ENCODE measurements around the gene CFC1B. TPM values are rescaled to one million over a fixed set of nuclear protein-coding genes. Genes with fewer than 3 reads are reported as not detected.
"Not testable (repeated sequence)": the region's sequence is repeated elsewhere in the genome, so short reads cannot be mapped to it uniquely, and the experiment has no call there.

CFC1B gene
- total RNA-seq, 2 donors from 2014 or later: not detected

DNA sequence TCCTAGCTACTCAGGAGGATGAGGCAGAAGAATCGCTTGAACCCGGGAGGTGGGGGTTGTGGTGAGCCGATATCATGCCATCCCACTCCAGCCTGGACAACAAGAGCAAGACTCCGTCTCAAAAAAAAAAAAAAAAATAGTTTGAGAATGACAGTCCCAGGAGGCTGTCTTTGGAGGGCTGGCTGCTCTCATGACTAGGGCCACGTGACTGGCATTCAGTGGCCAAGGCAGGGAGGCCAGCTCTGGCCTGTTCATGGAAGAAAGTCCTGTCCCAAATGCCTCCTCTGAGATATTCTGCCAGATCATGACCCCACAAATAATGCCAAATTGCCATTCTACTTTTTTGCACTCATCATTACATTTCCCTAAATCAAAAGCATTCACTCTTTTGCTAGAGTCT, 24.0 kb downstream of the CFC1B start:
- H3K27ac Mint-ChIP-seq; DNase-seq (ENCODE audit: low spot score in 2 of 2); ATAC-seq; H3K36me3 Mint-ChIP-seq; H3K9me3 Mint-ChIP-seq: not testable (repeated sequence)

- not testable (repeated sequence) for H3K27ac Mint-ChIP-seq; H3K9me3 Mint-ChIP-seq; ATAC-seq; H3K36me3 Mint-ChIP-seq; DNase-seq (ENCODE audit: low spot score in 2 of 2)
These were observed 27.4 kb downstream of the CFC1B start for GRCh38 chr2:130548418-130548817.

- not testable (repeated sequence) for DNase-seq (ENCODE audit: low spot score in 2 of 2); H3K27ac Mint-ChIP-seq; H3K36me3 Mint-ChIP-seq; H3K9me3 Mint-ChIP-seq; ATAC-seq
These were observed 28.5 kb downstream of the CFC1B start for GRCh38 chr2:130549475-130549874.

DNA sequence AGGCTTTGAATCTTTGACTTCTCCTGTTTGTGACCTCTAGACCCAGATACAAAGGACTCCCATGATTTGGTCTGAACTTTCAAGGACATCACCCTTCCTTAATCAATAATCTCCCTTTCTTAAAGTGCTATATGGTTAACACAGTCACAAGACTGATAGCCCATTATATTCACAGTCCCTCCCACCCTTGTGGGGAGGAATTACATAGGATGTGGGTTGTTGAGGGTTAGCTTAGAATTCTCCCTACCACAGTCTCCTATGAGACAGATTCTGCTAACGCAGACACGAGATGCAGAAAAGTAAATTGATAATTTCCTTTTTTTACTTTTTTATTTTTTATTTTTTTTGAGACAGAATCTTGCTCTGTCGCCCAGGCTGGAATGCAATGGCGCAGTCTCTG, 33.2 kb downstream of the CFC1B start:
- not testable (repeated sequence) for H3K27ac Mint-ChIP-seq

DNA sequence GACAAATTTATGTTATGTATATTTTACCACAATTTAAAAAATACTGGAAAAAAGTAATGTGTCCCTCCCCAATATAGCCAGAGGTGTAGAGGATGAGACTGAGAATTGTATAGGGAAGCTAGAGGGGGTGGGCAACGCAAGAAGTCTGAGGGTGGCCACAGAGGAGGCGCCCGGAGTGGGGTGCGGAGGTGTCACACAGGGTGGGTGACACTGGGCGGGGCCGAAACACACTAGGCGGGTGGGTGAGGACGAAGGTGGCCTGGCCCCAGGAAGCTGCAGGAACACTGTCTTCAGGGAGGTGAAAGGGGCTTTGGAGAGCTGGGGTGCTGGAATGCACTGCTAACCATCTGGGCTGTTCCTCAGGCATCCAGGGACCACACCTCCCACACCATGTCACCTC, 35.4 kb downstream of the CFC1B start:
- ATAC-seq: not testable (repeated sequence)

More for the DNA sequence above, 33.2 kb downstream of the CFC1B start:
- not testable (repeated sequence) for DNase-seq (ENCODE audit: low spot score in 2 of 2); H3K36me3 Mint-ChIP-seq; H3K9me3 Mint-ChIP-seq; ATAC-seq

GRCh38 chr2:130566165-130566564, 45.1 kb downstream of the CFC1B start:
- not testable (repeated sequence) for H3K27ac Mint-ChIP-seq; H3K36me3 Mint-ChIP-seq; ATAC-seq; H3K9me3 Mint-ChIP-seq; DNase-seq (ENCODE audit: low spot score in 2 of 2)

More for the DNA sequence above, 35.4 kb downstream of the CFC1B start:
- not testable (repeated sequence) for H3K9me3 Mint-ChIP-seq; DNase-seq (ENCODE audit: low spot score in 2 of 2); H3K27ac Mint-ChIP-seq; H3K36me3 Mint-ChIP-seq

GRCh38 chr2:130571929-130572328, 50.9 kb downstream of the CFC1B start:
- ATAC-seq; DNase-seq (ENCODE audit: low spot score in 2 of 2); H3K36me3 Mint-ChIP-seq; H3K27ac Mint-ChIP-seq; H3K9me3 Mint-ChIP-seq: not testable (repeated sequence)

DNA sequence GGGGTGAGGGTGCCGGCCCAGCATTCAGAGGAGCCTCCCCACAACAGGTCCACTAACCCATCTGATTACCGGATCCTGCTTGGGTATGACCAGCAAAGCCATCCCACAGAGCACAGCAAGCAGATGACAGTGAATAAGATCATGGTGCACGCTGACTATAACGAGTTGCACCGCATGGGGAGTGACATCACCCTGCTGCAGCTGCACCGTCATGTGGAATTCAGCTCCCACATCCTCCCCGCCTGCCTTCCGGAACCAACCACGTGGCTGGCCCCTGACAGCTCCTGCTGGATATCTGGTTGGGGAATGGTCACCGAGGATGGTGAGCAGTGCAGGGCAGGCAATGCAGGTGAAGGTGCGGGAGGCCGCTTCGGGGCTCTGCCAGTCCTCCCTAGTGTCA, 53.2 kb downstream of the CFC1B start:
- H3K27ac Mint-ChIP-seq; DNase-seq (ENCODE audit: low spot score in 2 of 2); H3K9me3 Mint-ChIP-seq; H3K36me3 Mint-ChIP-seq; ATAC-seq: not testable (repeated sequence)

- not testable (repeated sequence) for ATAC-seq
These were observed 55.3 kb downstream of the CFC1B start for GRCh38 chr2:130576209-130576784.

GRCh38 chr2:130577559-130577958, 56.5 kb downstream of the CFC1B start:
- H3K27ac Mint-ChIP-seq; ATAC-seq; H3K9me3 Mint-ChIP-seq; H3K36me3 Mint-ChIP-seq; DNase-seq (ENCODE audit: low spot score in 2 of 2): not testable (repeated sequence)

More at GRCh38 chr2:130576209-130576784, 55.3 kb downstream of the CFC1B start:
- not testable (repeated sequence) for DNase-seq (ENCODE audit: low spot score in 2 of 2); H3K36me3 Mint-ChIP-seq; H3K27ac Mint-ChIP-seq; H3K9me3 Mint-ChIP-seq

Other genes with a start within 250 kb of the CFC1B start
- gene IMP4, start 178.3 kb upstream of the CFC1B start, total RNA-seq: 100 to 1,000 TPM in 1 of 2 donors, 10 to 100 TPM in 1; 91.0 to 106 TPM
- 10 to 100 TPM; 28.3 to 62.1 TPM for gene PTPN18, start 165.2 kb upstream of the CFC1B start, total RNA-seq
- gene POTEI, start 11.9 kb upstream of the CFC1B start, total RNA-seq: not detected
- not detected for gene CFC1, start 78.4 kb downstream of the CFC1B start, total RNA-seq
- gene POTEJ, start 90.2 kb downstream of the CFC1B start, total RNA-seq: not detected
- gene GPR148, start 207.8 kb downstream of the CFC1B start, total RNA-seq: not detected
- not detected for gene AMER3, start 234.3 kb downstream of the CFC1B start, total RNA-seq

All from activated naive CD4-positive, alpha-beta T cell treated with anti-CD3 and anti-CD28 coated beads, Interleukin-2, amount 50 U/mL, for 72 hours (primary cell).